Mesodermal cell (in vitro differentiated cells): ENCODE measurements around the gene CD52. TPM values are rescaled to one million over a fixed set of nuclear protein-coding genes. Genes with fewer than 3 reads are reported as not detected.
A peak's percentile ranks its signal among the peaks of the same experiment; 100 is the strongest.

ENCODE experiments used
- H3K27ac ChIP-seq: 2 replicates; pipeline ENCODE4 v1.7.0; 2013; ENCODE audit warnings: mild to moderate bottlenecking, low read depth, low read length, moderate library complexity; ENCODE audit not compliant: severe bottlenecking
- H3K36me3 ChIP-seq: 2 replicates; pipeline ENCODE4 v1.7.1; 2013; ENCODE audit warnings: mild to moderate bottlenecking, low read length, moderate library complexity; ENCODE audit not compliant: control insufficient read depth, insufficient read depth
- H3K4me1 ChIP-seq: one replicate; pipeline ENCODE4 v1.7.1; 2013; ENCODE audit warnings: mild to moderate bottlenecking, low read length; ENCODE audit not compliant: insufficient read depth, control insufficient read depth, poor library complexity, severe bottlenecking
- H3K4me3 ChIP-seq: 2 replicates; pipeline ENCODE4 v1.7.0; 2013; ENCODE audit warnings: low read length, control low read depth, mild to moderate bottlenecking; ENCODE audit not compliant: insufficient read depth, poor library complexity, severe bottlenecking; ENCODE audit errors: extremely low read depth
- H3K9me3 ChIP-seq: 2 replicates; pipeline ENCODE4 v1.7.1; 2013; ENCODE audit warnings: mild to moderate bottlenecking, low read length, moderate library complexity; ENCODE audit not compliant: control insufficient read depth
- WGBS, 2 experiments: methylation state at CpG; one replicate each; pipeline ENCODE4 v1.1.5; 2013; ENCODE audit warnings: missing lambda C conversion rate in 2 of 2; ENCODE audit not compliant: insufficient coverage in 2 of 2; 5-methylcytosine and 5-hydroxymethylcytosine counted together
- polyA plus RNA-seq, 2 experiments: library from polyadenylated mRNA; stranded (reverse); fragments of 50-300 nt; gene quantifications; one replicate each; pipeline ENCODE4 v1.2.3, GENCODE V29; 2013

The CD52 gene, protein sequence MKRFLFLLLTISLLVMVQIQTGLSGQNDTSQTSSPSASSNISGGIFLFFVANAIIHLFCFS
- 3.0 TPM for polyA plus RNA-seq (2013, experiment 1 of 2)
- polyA plus RNA-seq (2013, experiment 2 of 2): 3.5 TPM

GRCh38 chr1:26317612-26318337 lies at the start of gene CD52:
TSS of gene CD52 (plus strand) at chr1:26317958. CDS start at chr1:26318018, 60 bp downstream.
- Histone ChIP-seq H3K36me3 (no peaks in the 10 kb centered on the region), H3K27ac (no peak within 1 kb of the TSS), H3K4me1 (peaks cover 17% of the 10 kb centered on the region), H3K4me3 (no peak within 1 kb of the TSS), H3K9me3 (no peaks in the 10 kb centered on the region)
- 74 to 78% methylated on average over 9 of the region's 12 CpGs for WGBS, 2 experiments

DNA sequence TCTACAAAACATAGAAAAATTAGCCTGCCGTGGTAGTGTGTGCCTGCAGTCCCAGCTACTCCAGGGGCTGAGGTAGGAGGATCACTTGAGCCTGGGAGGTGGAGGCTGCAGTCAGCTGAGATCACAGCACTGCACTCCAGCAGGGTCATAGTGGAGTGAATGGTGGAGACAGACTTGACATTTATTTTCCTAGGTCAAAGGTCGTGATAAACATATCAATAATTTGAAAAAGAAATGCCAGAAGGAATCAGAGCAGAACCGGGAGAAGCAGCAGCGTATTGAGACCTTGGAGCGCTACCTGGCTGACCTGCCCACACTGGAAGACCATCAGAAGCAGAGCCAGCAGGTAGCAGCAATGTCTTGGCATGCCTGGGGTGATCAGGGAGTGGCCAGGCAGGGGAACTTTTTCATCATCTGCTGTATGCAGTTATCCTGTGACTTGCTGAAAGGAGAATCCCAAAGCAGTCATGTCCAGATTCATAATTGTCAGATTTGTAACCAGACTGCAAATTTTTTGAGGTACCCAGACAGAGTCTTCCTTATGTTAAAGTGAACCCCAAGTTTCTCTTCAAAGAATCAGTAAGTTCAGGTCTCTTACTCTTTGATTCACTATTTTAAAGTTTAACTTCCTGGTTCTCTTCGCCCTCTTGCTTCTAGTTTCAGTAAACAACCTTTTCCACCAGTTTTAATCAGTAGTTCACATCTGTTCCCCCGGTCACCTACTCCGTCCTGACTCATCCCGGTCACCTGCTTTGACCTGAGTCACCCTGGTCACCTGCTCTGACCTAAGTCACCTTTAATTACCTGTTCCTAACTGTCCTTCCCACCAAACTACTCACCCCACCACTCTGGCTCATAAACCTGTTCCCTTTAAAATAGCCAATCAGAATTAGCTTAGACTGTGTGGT lies 49.2 kb upstream of the CD52 start:
- Histone ChIP-seq H3K9me3 (peaks cover 18% of the 10 kb centered on the region), H3K36me3 (peaks cover 96% of the 10 kb centered on the region), H3K27ac (no peak overlapping the region), H3K4me1 (no peaks in the 10 kb centered on the region), H3K4me3 (no peak overlapping the region)
- WGBS, 2 experiments: 94% methylated on average over 9 of the region's 9 CpGs

GRCh38 chr1:26269198-26269550 lies 48.6 kb upstream of the CD52 start:
- no peak overlapping the region for H3K27ac ChIP-seq
- peaks cover 92% of the 10 kb centered on the region for H3K36me3 ChIP-seq
- no peak overlapping the region for H3K4me3 ChIP-seq
- peaks cover 18% of the 10 kb centered on the region for H3K9me3 ChIP-seq
- 95 to 98% methylated on average over 4 of the region's 4 CpGs for WGBS, 2 experiments
- peaks cover under 1% of the 10 kb centered on the region for H3K4me1 ChIP-seq

DNA sequence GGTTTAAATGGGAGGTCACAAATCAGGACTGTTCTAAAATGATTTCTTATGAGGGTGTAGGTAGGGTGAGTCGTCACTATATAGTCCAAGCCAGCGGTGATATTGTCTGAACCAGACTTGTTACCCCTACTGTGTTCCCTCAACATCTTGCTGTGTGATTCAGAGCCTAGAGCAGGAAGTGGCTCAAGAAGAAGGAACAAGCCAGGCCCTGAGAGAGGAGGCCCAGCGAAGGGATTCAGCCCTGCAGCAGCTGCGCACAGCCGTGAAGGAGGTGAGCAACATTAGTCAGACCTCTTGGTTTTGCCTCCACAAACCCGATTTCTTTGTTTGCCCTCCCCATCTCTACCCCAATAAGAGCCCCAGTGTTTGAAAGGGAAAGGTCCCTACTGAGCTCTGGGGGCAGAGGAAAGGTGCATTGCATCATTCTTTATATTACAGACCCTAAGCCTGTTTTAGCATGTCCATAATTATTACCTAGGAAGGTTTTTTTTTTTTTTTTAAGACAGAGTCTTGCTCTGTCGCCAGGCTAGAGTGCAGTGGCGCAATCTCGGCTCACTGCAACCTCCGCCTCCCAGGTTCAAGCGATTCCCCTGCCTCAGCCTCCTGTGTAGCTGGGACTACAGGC lies 42.8 kb upstream of the CD52 start:
- no peak overlapping the region for H3K4me3 ChIP-seq
- H3K9me3 ChIP-seq: no peaks in the 10 kb centered on the region
- H3K27ac ChIP-seq: peak overlapping the region; percentile 73
- peaks cover 79% of the 10 kb centered on the region for H3K36me3 ChIP-seq
- peaks cover 50% of the 10 kb centered on the region for H3K4me1 ChIP-seq
- WGBS, 2 experiments: 93 to 94% methylated on average over 4 to 6 of the region's 11 CpGs

- H3K27ac ChIP-seq: peak overlapping the region; percentile 73
- peaks cover 53% of the 10 kb centered on the region for H3K4me1 ChIP-seq
- H3K4me3 ChIP-seq: no peak overlapping the region
- WGBS, 2 experiments: 58% methylated on average over 2 of the region's 3 CpGs; no CpG with 5 or more reads in 1 of the 2 experiments
- no peaks in the 10 kb centered on the region for H3K9me3 ChIP-seq
- H3K36me3 ChIP-seq: peaks cover 71% of the 10 kb centered on the region
These were observed 42.0 kb upstream of the CD52 start for GRCh38 chr1:26275580-26276431.

DNA sequence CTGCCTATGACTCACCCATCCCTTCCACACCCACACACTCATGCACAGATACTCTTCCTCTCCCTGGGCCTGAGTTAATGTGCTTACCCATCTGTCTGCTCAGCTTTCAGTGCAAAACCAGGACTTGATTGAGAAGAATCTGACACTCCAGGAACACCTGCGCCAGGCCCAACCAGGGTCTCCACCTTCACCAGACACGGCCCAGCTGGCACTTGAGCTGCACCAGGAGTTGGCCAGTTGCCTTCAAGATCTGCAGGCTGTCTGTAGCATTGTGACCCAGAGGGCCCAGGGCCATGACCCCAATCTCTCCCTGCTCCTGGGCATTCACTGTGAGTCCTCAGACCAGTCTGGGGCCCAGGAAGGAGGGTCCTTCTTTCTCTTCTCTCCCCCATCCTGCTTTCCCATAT lies 41.3 kb upstream of the CD52 start:
- Histone ChIP-seq H3K36me3 (peaks cover 71% of the 10 kb centered on the region), H3K27ac (peak overlapping the region; percentile 73), H3K4me3 (no peak overlapping the region), H3K4me1 (peaks cover 60% of the 10 kb centered on the region), H3K9me3 (no peaks in the 10 kb centered on the region)
- 83 to 91% methylated on average over 2 of the region's 2 CpGs for WGBS, 2 experiments

GRCh38 chr1:26277261-26277661 lies 40.5 kb upstream of the CD52 start:
- Histone ChIP-seq H3K9me3 (no peaks in the 10 kb centered on the region), H3K4me1 (peaks cover 68% of the 10 kb centered on the region), H3K36me3 (peaks cover 70% of the 10 kb centered on the region), H3K4me3 (no peak overlapping the region), H3K27ac (no peak overlapping the region)
- 82 to 92% methylated on average over 3 of the region's 3 CpGs for WGBS, 2 experiments

GRCh38 chr1:26277719-26278118 lies 40.0 kb upstream of the CD52 start:
- 83% methylated on average over 1 of the region's 1 CpG; no CpG with 5 or more reads in 1 of the 2 experiments for WGBS, 2 experiments
- Histone ChIP-seq H3K4me3 (no peak overlapping the region), H3K27ac (peak overlapping the region; percentile 10), H3K36me3 (peaks cover 71% of the 10 kb centered on the region), H3K4me1 (peaks cover 72% of the 10 kb centered on the region), H3K9me3 (no peaks in the 10 kb centered on the region)

DNA sequence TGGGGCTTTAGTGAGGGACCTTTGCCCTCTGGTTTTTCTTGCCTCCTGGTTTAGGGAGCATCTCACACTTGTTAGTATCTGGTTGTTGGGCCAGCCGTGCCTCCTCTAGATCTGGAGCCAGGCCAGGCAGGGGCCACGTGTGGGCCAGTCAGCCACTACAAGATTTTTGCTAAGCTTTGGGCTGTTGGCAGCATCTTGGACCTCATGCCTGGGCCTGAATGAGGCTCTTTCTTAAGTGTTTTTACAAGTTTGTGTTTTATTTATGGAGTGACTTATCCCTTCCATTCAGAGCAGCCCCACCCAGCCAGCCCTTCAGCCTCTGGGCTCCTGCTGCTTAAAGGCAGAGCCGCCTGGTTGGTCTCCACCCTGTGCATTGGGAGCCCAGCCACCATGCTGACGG lies 39.5 kb upstream of the CD52 start:
- Histone ChIP-seq H3K36me3 (peaks cover 69% of the 10 kb centered on the region), H3K27ac (peak overlapping the region; percentile 87), H3K9me3 (no peaks in the 10 kb centered on the region), H3K4me1 (peaks cover 74% of the 10 kb centered on the region), H3K4me3 (no peak overlapping the region)
- WGBS, 2 experiments: 89 to 100% methylated on average over 2 of the region's 4 CpGs
